GM10847 (cell line): ENCODE results near the gene NDUFA11.

Experiments used
- POLR2A ChIP-seq: IDR thresholded peaks from 2 replicates; pipeline ENCODE4 v1.6.1; 2011; ENCODE audit not compliant: insufficient read length; ENCODE audit errors: extremely low read depth

Gene NDUFA11

DNA sequence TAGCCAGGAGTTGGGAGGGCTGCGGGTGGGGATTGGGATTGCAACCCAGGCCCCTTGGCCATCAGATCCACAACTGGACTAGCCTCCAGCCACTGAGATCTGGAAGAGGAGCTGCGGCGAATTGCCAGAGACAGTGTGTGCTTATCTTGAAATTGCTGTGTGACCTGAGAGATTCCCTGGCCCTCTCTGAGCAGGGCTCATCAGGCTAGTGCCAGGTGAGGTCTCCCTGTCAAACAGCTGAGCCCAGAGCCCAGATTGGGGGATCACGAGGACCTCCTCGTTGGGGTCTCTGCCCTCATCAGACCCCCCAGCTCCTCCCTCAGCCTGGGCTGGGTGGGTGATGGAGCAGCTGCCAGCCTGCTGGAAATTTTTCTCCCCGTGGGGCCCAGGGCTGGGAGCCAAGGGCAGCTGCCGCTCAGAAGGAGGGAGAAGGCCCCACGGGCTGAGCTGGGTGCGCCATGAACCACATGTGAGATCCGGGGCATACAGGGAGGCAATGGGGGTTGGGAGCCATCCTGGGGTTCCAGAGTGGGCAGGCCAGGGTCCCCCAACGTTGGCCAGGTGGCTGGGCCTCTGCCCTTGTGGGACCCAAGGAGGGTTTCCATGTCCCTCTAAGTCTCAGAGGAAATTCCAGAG lies 40.4 kb downstream of the NDUFA11 start:
- no peak for TF ChIP-seq POLR2A

- no peak for TF ChIP-seq POLR2A
These were observed 46.1 kb downstream of the NDUFA11 start for GRCh38 chr19:5857203-5858081.

DNA sequence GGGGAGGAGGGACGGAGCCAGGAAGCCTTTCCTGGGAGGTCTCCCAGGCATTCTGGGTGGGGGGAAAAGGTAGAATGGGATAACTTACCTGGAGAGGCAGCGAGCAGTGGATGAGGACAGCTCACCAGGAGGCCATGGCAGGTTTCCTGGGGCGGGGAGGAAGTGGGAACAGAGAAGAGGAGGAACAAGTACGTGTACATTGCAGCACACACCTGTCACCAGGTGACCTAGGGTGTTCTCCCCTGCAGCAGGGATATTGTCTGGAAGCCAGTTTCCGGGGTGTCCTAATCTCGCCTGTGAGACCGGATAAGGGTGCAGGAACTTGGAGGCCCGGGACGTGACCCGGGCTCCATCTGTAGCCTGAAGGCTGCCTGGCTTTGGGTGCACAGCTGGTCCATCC lies 52.3 kb downstream of the NDUFA11 start, which contains the start of gene FUT3:
Gene FUT3 (minus strand): TSS at position 148 of the 400 bp plus-strand sequence.
- no peak for TF ChIP-seq POLR2A

GRCh38 chr19:5850743-5851293 lies 52.8 kb downstream of the NDUFA11 start:
- TF ChIP-seq POLR2A, result no peak

DNA sequence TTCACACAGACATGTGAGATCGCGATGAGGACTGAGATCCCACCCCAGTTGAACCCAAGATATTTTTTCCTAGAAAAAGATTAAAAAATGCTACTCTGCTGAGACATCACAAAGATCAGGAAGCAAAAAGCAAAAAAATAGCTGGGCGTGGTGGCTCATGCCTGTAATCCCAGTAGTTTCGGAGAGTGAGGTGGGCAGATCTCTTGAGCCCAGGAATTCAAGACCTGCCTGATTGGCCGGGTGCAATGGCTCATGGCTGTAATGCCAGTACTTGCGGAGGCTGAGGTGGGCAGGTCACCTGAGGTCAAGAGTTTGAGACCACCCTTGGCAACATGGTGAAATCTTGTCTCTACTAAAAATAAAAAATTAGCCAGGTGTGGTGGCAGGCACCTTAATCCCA lies 53.4 kb downstream of the NDUFA11 start:
- no peak for TF ChIP-seq POLR2A
